Effector memory CD4-positive, alpha-beta T cell (primary cell): Measurements from ENCODE around the gene BTAF1.

ENCODE experiments used
- DNase-seq, 3 donors: peaks; one replicate each; pipeline ENCODE4 v3.0.0-alpha.2; 2020
- H3K27ac ChIP-seq: 2 replicates; pipeline ENCODE4 v1.7.0; 2013; ENCODE audit warnings: mild to moderate bottlenecking, low read length, moderate library complexity; ENCODE audit not compliant: insufficient read depth, poor library complexity, severe bottlenecking
- H3K27me3 ChIP-seq: replicated peaks from 2 replicates; pipeline ENCODE4 v1.7.0; 2013; ENCODE audit warnings: mild to moderate bottlenecking, low read length; ENCODE audit not compliant: insufficient read depth, control insufficient read depth, poor library complexity, severe bottlenecking
- H3K36me3 ChIP-seq: 2 replicates; pipeline ENCODE4 v1.7.0; 2013; ENCODE audit warnings: mild to moderate bottlenecking, low read length, moderate library complexity; ENCODE audit not compliant: control insufficient read depth, insufficient read depth
- H3K4me1 ChIP-seq: 2 replicates; pipeline ENCODE4 v1.7.0; 2013; ENCODE audit warnings: low read length, mild to moderate bottlenecking; ENCODE audit not compliant: control insufficient read depth, insufficient read depth, poor library complexity, severe bottlenecking
- H3K4me3 ChIP-seq: 2 replicates; pipeline ENCODE4 v1.7.0; 2013; ENCODE audit warnings: low read length, low read depth, mild to moderate bottlenecking; ENCODE audit not compliant: insufficient read depth, poor library complexity, severe bottlenecking
- H3K9me3 ChIP-seq: 2 replicates; pipeline ENCODE4 v1.7.0; 2013; ENCODE audit warnings: mild to moderate bottlenecking, low read length, moderate library complexity; ENCODE audit not compliant: control insufficient read depth

Gene BTAF1

GRCh38 chr10:92068900-92069299 lies 145.3 kb downstream of the BTAF1 start:
- Histone ChIP-seq H3K9me3 (no peaks in the 10 kb centered on the region), H3K4me3 (no peak overlapping the region), H3K36me3 (no peaks in the 10 kb centered on the region), H3K27ac (no peak overlapping the region), H3K27me3 (no peaks in the 10 kb centered on the region), H3K4me1 (no peaks in the 10 kb centered on the region)
- DNase-seq, result no peak

DNA sequence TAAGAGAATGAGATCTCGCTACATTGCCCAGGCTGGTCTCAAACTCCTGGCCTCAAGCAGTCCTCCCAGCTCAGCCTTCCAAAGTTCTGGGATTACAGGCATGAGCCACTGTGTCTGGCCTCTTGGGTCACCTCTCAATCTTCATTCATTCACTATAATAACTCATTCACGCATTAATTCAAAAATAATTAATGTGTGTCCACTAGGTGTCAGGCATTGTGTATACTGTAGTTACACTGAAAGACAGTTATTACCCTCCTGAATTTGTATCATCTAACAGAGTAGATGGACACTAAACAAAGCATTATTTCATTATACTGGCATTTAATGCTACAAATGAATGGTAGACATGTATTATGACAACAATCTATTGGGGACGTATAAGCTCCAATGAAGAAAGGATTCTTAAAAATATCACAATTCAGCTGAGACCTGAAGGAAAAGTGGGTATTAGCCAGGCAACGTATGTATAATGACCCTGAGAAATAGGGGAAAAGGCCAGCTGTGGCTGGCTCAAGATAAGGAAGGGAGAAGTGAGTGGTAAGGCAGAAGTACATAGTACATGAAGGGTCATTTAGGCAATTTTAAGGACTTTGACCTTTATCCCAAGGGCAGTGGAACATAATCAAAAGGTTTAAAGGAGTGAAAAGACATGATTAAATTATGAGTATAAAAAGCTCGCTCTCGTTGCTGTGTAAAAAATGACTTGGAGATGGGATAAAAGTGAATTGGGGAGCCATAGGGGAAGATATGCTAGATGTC lies 150.7 kb downstream of the BTAF1 start:
- Histone ChIP-seq H3K27ac (no peak overlapping the region), H3K36me3 (no peaks in the 10 kb centered on the region), H3K4me3 (no peak overlapping the region), H3K4me1 (no peaks in the 10 kb centered on the region), H3K27me3 (no peaks in the 10 kb centered on the region), H3K9me3 (no peaks in the 10 kb centered on the region)
- no peak for DNase-seq

DNA sequence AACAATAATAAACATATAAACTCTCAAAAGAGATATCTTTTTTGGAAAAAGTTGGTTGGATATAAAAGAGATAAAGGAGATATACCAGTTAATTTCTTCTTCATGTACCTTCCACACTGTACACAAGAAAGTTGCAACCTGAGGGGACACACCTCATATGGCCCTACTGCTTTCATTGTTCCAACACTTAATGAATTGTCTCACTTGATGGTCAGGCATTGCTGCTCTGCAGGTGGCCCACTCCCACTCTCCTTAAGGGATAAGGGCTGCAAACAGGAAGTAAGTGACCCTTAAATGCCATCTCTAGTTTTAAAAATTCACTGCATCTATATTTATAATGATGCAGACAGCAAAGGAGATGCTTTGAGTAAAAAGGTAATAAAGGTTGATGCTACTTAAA lies 152.3 kb downstream of the BTAF1 start:
- H3K27ac ChIP-seq, result no peak overlapping the region
- no peak overlapping the region for H3K4me3 ChIP-seq
- DNase-seq, result no peak
- no peaks in the 10 kb centered on the region for H3K4me1 ChIP-seq
- peaks cover under 1% of the 10 kb centered on the region for H3K36me3 ChIP-seq
- no peaks in the 10 kb centered on the region for H3K9me3 ChIP-seq
- H3K27me3 ChIP-seq, result no peaks in the 10 kb centered on the region

DNA sequence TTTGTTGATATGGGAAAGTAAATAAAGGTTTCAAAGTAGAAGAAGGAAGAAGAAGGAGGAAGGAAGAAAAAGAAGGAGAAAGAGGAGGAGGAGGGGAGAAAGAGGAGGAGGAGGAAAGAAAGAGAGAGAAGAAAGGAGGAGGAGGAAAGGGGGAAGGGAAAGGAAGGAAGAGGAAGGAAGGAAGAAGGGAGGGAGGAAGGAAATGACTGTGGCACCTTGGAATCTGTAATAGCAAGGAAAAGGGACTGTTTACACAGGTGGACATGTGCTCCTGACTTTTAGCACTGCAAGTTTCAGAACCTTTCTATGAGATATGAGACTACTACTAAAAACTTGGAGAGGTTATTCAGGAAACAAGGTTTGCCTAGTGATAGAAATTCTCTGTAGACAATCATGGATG lies 153.2 kb downstream of the BTAF1 start:
- Histone ChIP-seq H3K4me3 (no peak overlapping the region), H3K27ac (no peak overlapping the region), H3K4me1 (no peaks in the 10 kb centered on the region), H3K9me3 (no peaks in the 10 kb centered on the region), H3K27me3 (no peaks in the 10 kb centered on the region), H3K36me3 (peaks cover 7% of the 10 kb centered on the region)
- no peak for DNase-seq

GRCh38 chr10:92079003-92079402 lies 155.4 kb downstream of the BTAF1 start:
- peaks cover 7% of the 10 kb centered on the region for H3K36me3 ChIP-seq
- DNase-seq, result no peak
- H3K9me3 ChIP-seq, result no peaks in the 10 kb centered on the region
- no peak overlapping the region for H3K4me3 ChIP-seq
- H3K4me1 ChIP-seq, result no peaks in the 10 kb centered on the region
- H3K27me3 ChIP-seq, result no peaks in the 10 kb centered on the region
- no peak overlapping the region for H3K27ac ChIP-seq
